ENCODE data around the gene NME2. TPM values are rescaled to one million over a fixed set of nuclear protein-coding genes. Genes with fewer than 3 reads are reported as not detected.

The NME2 gene
- total and polyA plus RNA-seq, 8 donors: 247 to 546 (median 294) TPM

GRCh38 chr17:51142597-51142996 lies 23.6 kb upstream of the NME2 start:
- Histone ChIP-seq H3K4me1 (no peaks in the 10 kb centered on the region), H3K27me3 (no peaks in the 10 kb centered on the region), H3K4me3 (no peak overlapping the region), H3K36me3 (no peaks in the 10 kb centered on the region), H3K9me3 (no peaks in the 10 kb centered on the region), H3K27ac (no peak overlapping the region)
- no peak for DNase-seq
- intact Hi-C loops (cut with DNase I): no loop called here
- no peak for TF ChIP-seq CTCF (IDR thresholded peaks at IDR 0.05)
- ATAC-seq: no peak

DNA sequence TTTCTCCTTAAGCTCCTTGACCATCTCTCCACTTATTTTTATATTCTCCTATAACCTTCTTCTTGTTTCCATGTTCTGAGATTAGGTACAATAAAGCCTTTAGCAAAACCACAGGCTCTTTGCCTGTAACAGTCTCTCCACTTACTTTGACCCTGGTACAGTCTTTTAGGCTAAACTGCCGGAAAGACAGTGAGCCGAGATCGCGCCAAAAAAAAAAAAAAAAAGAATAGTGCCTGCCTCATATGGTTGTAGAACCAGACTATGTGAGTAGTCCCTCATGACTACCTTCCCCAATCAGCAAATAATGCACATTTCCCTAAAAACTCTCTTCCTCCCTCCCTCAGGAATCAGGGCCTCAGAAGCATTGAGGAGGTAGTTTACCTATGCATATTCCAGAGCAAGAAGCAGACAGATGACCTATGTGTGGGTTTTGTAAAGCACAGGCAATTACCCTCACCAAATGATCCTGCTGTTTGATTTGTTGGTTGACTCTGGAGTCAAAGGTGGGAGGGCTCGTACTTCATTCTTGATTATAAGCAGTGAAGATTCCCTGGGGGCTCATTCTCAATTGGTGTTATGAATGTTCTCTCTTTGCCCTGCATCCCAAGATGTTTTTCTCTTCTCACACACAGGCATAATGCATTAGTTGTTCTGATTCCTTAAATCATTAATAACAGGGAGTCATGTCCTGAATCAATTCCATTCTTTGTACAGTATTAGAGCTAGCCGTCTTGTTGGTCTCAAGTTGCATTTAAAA lies 21.8 kb upstream of the NME2 start:
- ATAC-seq (no peak), DNase-seq (no peak)
- Histone ChIP-seq H3K27ac (no peak overlapping the region), H3K4me3 (no peak overlapping the region), H3K27me3 (no peaks in the 10 kb centered on the region), H3K4me1 (no peaks in the 10 kb centered on the region), H3K36me3 (no peaks in the 10 kb centered on the region), H3K9me3 (no peaks in the 10 kb centered on the region)
- TF ChIP-seq CTCF (IDR thresholded peaks at IDR 0.05): no peak
- intact Hi-C loops (cut with DNase I): no loop called here

- TF ChIP-seq CTCF (IDR thresholded peaks at IDR 0.05): no peak
- no peak overlapping the region for H3K27ac ChIP-seq
- peaks cover 0 to 6% of the 10 kb centered on the region in 2 donors for H3K4me1 ChIP-seq
- intact Hi-C loops (cut with DNase I): no loop called here
- ATAC-seq: no peak
- no peak for DNase-seq
- no peak overlapping the region for H3K4me3 ChIP-seq
- no peaks in the 10 kb centered on the region for H3K27me3 ChIP-seq
- no peaks in the 10 kb centered on the region for H3K9me3 ChIP-seq
- H3K36me3 ChIP-seq: no peaks in the 10 kb centered on the region
Measured at GRCh38 chr17:51147650-51148049, 18.6 kb upstream of the NME2 start.

- Histone ChIP-seq H3K4me1 (peaks cover under 1 to 12% of the 10 kb centered on the region in 2 donors), H3K27me3 (no peaks in the 10 kb centered on the region), H3K27ac (no peak overlapping the region), H3K4me3 (no peak overlapping the region), H3K9me3 (no peaks in the 10 kb centered on the region), H3K36me3 (no peaks in the 10 kb centered on the region)
- TF ChIP-seq CTCF (IDR thresholded peaks at IDR 0.05): no peak
- intact Hi-C loops (cut with DNase I): no loop called here
- no peak for DNase-seq
- ATAC-seq: no peak
Measured at GRCh38 chr17:51149163-51149562, 17.0 kb upstream of the NME2 start.

- no peak overlapping the region for H3K4me3 ChIP-seq
- TF ChIP-seq CTCF (IDR thresholded peaks at IDR 0.05): no peak
- no peaks in the 10 kb centered on the region for H3K9me3 ChIP-seq
- peaks cover 8 to 26% of the 10 kb centered on the region in 2 donors for H3K4me1 ChIP-seq
- intact Hi-C loops (cut with DNase I): loop anchor here in 1 of 2 donors (5.0 kb wide), 1 partner anchor 149 kb away; no protein-coding TSS in a partner anchor
- peaks cover 0 to 3% of the 10 kb centered on the region in 2 donors for H3K36me3 ChIP-seq
- no peak for DNase-seq
- H3K27me3 ChIP-seq: no peaks in the 10 kb centered on the region
- ATAC-seq: no peak
- H3K27ac ChIP-seq: no peak overlapping the region
Measured at GRCh38 chr17:51150932-51151331, 15.3 kb upstream of the NME2 start.
